Tibial artery (tissue), 4 donors: Measurements from ENCODE around the gene ZNF90.
"Not testable (repeated sequence)": the region's sequence is repeated elsewhere in the genome, so short reads cannot be mapped to it uniquely, and the experiment has no call there.

Experiments
- DNase-seq, 2 donors: peaks; one replicate each; pipeline ENCODE4 v3.0.0-alpha.2; 2019
- H3K27ac ChIP-seq, 2 donors: fragments of 200-600 bp; sonication (generic) in 1 of 2; 1 replicate in 1 of 2; 2 replicates in 1 of 2; pipeline ENCODE4 v1.5.1; 2018 to 2019; ENCODE audit warnings: mild to moderate bottlenecking in 1 of 2
- H3K27me3 ChIP-seq, 2 donors: fragments of 200-600 bp; sonication (generic) in 1 of 2; one replicate each; pipeline versions ENCODE4 v1.5.1 to v1.6.0; 2016 to 2019
- H3K36me3 ChIP-seq, 3 donors: fragments of 200-600 bp; sonication (generic) in 2 of 3; one replicate each; pipeline ENCODE4 v1.5.1; 2016 to 2019; ENCODE audit warnings: mild to moderate bottlenecking in 2 of 3
- H3K4me1 ChIP-seq, 4 donors: fragments of 200-600 bp; sonication (generic) in 2 of 4; 1 replicate in 3 of 4; 2 replicates in 1 of 4; pipeline ENCODE4 v1.5.1; 2016 to 2019
- H3K4me3 ChIP-seq, 2 donors: fragments of 200-600 bp; sonication (generic) in 1 of 2; 1 replicate in 1 of 2; 2 replicates in 1 of 2; pipeline ENCODE4 v1.5.1; 2018 to 2019; ENCODE audit warnings: mild to moderate bottlenecking in 2 of 2
- H3K9me3 ChIP-seq, 3 donors: fragments of 200-600 bp; sonication (generic) in 1 of 3; one replicate each; pipeline ENCODE4 v1.5.1; 2016 to 2019
- intact Hi-C: fragments of 100-400 bp; cut with DNase I; formaldehyde crosslinking; loops from one replicate; pipeline ENCODE4 v1.15.0; 2023; ENCODE audit warnings: low total_unique reads
- TF ChIP-seq, protein P1 (sequence below), 2 experiments: fragments of 200-600 bp in 1 of 2; fragments of 450-650 bp in 1 of 2; IDR thresholded peaks; one replicate each; pipeline ENCODE4 v1.5.1; 2017 to 2019; ENCODE audit warnings: antibody characterized with exemption in 2 of 2, mild to moderate bottlenecking in 1 of 2, moderate library complexity in 1 of 2

The ZNF90 gene

DNA sequence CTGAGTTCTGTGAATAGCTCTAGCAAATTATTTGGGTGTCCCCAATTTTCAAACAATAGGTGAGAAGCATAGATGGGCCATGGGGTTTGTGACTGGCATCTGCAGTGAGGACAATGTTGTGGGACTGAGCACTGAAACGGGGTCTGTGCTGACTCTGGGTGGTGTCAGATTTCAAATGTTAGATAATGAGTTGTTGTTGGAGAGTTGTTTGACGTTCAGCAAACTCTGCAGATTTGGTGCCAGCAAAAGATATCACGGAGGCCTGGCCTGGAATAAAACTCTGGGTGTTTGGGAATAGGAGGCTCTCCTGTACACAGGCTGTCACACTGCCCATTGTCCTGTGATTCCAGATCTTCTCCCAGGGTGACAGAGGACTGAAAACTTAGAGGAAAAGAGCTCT, 2.9 kb downstream of the ZNF90 start:
- intact Hi-C loops, result no loop called here
- Histone ChIP-seq H3K9me3 (no peaks in the 10 kb centered on the region), H3K27me3 (no peaks in the 10 kb centered on the region), H3K4me1 (peaks cover 0 to 17% (median 5%) of the 10 kb centered on the region in 4 donors), H3K4me3 (no peak overlapping the region), H3K36me3 (no peaks in the 10 kb centered on the region), H3K27ac (no peak overlapping the region)
- DNase-seq, result no peak
- TF ChIP-seq, protein P1, sequence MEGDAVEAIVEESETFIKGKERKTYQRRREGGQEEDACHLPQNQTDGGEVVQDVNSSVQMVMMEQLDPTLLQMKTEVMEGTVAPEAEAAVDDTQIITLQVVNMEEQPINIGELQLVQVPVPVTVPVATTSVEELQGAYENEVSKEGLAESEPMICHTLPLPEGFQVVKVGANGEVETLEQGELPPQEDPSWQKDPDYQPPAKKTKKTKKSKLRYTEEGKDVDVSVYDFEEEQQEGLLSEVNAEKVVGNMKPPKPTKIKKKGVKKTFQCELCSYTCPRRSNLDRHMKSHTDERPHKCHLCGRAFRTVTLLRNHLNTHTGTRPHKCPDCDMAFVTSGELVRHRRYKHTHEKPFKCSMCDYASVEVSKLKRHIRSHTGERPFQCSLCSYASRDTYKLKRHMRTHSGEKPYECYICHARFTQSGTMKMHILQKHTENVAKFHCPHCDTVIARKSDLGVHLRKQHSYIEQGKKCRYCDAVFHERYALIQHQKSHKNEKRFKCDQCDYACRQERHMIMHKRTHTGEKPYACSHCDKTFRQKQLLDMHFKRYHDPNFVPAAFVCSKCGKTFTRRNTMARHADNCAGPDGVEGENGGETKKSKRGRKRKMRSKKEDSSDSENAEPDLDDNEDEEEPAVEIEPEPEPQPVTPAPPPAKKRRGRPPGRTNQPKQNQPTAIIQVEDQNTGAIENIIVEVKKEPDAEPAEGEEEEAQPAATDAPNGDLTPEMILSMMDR (IDR thresholded peaks at IDR 0.05), result no peak

DNA sequence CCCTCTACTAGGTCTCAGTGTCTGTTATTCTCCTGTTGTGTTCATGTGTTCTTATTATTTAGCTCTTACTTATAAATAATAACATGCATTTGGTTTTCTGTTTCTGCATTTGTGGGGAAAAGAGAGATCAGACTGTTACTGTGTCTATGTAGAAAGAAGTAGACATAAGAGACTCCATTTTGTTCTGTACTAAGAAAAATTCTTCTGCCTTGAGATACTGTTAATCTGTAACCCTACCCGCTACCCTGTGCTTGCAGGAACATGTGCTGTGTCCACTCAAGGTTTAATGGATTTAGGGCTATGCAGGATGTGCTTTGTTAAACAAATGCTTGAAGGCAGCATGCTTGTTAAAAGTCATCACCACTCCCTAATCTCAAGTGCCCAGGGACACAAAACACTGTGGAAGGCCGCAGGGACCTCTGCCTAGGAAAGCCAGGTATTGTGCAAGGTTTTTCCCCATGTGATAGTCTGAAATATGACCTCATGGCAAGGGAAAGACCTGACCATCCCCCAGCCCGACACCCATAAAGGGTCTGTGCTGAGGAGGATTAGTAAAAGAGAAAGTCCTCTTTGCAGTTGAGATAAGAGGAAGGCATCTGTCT, 4.5 kb downstream of the ZNF90 start:
- H3K27ac ChIP-seq, H3K36me3 ChIP-seq, intact Hi-C loops, H3K27me3 ChIP-seq, H3K9me3 ChIP-seq, DNase-seq, H3K4me3 ChIP-seq: not testable (repeated sequence)
- H3K4me1 ChIP-seq, result peaks cover 0 to 17% (median 5%) of the 10 kb centered on the region in 4 donors

- H3K36me3 ChIP-seq, H3K4me3 ChIP-seq, H3K27ac ChIP-seq, H3K9me3 ChIP-seq, H3K27me3 ChIP-seq, intact Hi-C loops, DNase-seq: not testable (repeated sequence)
- H3K4me1 ChIP-seq, result peaks cover 0 to 17% (median 5%) of the 10 kb centered on the region in 4 donors
Measured at GRCh38 chr19:20082876-20083275, 5.1 kb downstream of the ZNF90 start.

DNA sequence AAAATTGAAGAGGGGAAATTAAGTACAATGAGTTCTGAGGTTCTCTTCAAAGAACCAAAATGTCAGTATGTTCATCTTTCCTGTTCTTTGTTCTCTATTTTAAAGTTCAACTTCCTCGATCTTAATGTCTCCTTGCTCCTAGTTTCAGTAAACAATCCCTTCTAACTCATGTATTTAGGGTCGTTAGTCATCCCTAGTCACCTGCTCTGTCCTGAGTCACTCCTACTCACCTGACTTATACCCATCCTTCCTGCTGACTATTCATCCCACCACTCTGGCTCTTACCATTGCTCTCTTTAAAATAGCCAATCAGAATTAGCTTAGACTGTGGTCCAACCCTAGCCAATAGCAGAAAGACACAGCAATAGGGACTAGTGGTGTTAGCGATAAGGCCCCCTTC, 24.3 kb downstream of the ZNF90 start:
- Histone ChIP-seq H3K9me3 (peaks cover 0 to 50% (median 6%) of the 10 kb centered on the region in 3 donors), H3K27me3 (no peaks in the 10 kb centered on the region), H3K36me3 (peaks cover 9 to 35% (median 13%) of the 10 kb centered on the region in 3 donors), H3K4me3 (no peak overlapping the region), H3K27ac (no peak overlapping the region), H3K4me1 (no peaks in the 10 kb centered on the region)
- TF ChIP-seq, protein P1 (IDR thresholded peaks at IDR 0.05), result no peak
- intact Hi-C loops, result no loop called here
- DNase-seq, result no peak

DNA sequence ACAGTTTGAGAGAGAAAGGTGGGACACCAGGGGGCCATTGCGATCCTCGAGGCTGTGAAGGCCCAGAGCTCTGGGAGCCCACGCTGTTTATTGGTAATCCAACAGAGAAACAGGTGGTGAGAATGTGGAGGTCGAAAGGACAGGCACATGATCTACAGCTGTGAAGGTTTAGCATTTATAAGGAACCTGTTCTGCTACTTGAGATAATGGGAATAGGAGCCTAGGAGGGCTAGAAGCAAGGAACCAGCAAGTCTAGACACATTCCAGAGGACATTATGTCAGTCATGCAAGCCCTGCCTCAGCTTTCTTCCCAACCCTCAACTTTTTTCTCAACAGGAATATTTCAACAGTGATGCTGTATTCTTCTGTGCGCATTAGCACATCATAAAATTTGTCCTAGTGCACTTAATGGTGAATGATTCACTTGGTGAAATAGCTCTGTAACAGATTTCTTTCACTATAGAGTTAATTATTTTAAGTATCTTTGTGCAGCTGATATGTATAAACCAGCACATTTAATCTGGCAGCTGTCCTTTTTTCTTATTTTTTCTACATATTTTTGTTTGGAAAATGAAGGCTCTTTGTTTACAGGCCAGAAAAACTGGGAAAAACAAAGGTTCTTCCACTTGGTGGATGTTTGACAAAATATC, 25.4 kb downstream of the ZNF90 start:
- Histone ChIP-seq H3K9me3 (peaks cover 0 to 53% (median 6%) of the 10 kb centered on the region in 3 donors), H3K36me3 (peaks cover 13 to 42% (median 13%) of the 10 kb centered on the region in 3 donors), H3K4me1 (no peaks in the 10 kb centered on the region), H3K27me3 (no peaks in the 10 kb centered on the region), H3K27ac (no peak overlapping the region), H3K4me3 (no peak overlapping the region)
- intact Hi-C loops, result no loop called here
- DNase-seq, result no peak
- TF ChIP-seq, protein P1 (IDR thresholded peaks at IDR 0.05), result no peak

DNA sequence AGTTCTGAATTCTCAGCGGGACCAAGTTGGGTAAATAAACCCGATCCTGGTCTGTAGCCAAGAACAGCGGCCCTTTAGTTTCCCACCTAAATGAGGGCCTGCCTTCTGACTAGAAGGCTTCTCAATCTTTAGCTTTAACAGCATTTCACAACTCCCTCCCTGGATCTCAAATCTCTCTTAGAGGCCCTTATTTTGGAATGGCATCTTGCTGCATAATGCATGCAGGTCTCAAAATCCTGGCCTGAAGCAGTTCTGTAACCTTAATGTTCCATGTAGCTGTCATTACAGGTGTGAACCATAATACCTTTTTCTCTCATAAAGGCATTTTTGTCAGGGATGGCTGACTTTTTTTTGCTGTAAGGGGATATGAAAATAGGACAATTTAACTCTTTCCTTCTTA, 29.5 kb downstream of the ZNF90 start:
- Histone ChIP-seq H3K9me3 (peaks cover 0 to 51% (median 5%) of the 10 kb centered on the region in 3 donors), H3K27me3 (no peaks in the 10 kb centered on the region), H3K4me3 (no peak overlapping the region), H3K4me1 (no peaks in the 10 kb centered on the region), H3K36me3 (peaks cover 14 to 43% (median 40%) of the 10 kb centered on the region in 3 donors), H3K27ac (no peak overlapping the region)
- TF ChIP-seq, protein P1 (IDR thresholded peaks at IDR 0.05), result no peak
- intact Hi-C loops, result no loop called here
- no peak for DNase-seq

DNA sequence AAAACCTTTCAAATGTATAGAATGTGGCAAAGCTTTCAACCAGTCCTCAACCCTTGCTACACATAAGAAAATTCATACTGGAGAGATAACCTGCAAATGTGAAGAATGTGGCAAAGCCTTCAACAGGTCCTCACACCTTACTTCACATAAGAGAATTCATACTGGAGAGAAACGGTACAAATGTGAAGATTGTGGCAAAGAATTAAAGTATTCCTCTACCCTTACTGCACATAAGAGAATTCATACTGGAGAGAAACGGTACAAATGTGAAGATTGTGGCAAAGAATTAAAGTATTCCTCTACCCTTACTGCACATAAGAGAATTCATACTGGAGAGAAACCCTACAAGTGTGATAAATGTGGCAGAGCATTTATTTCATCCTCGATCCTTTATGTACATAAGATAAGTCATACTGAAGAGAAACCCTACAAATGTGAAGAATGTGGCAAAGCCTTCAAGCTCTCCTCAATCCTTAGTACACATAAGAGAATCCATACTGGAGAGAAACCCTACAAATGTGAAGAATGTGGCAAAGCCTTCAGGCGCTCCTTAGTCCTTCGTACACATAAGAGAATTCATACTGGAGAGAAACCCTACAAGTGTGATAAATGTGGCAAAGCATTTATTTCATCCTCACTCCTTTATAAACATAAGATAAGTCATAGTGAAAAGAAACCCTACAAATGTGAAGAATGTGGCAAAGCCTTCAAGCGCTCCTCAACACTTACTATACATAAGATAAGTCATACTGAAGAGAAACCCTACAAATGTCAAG, 40.5 kb downstream of the ZNF90 start:
- DNase-seq, H3K4me3 ChIP-seq, H3K27ac ChIP-seq, H3K4me1 ChIP-seq, intact Hi-C loops, H3K27me3 ChIP-seq: not testable (repeated sequence)
- Histone ChIP-seq H3K9me3 (peaks cover 16 to 98% (median 52%) of the 10 kb centered on the region in 3 donors), H3K36me3 (peaks cover 35 to 82% (median 78%) of the 10 kb centered on the region in 3 donors)
